OCI-LY7 (cell line): ENCODE data around the gene CCDC8. TPM values are rescaled to one million over a fixed set of nuclear protein-coding genes. Genes with fewer than 3 reads are reported as not detected.

Source experiments
- BruUV-seq: library from RNA; stranded (reverse); fragments of 400-500 nt; replicated peaks from 2 replicates; lab custom pipeline; 2021; lab: Mats Ljungman, UMichigan
- CTCF ChIA-PET: fragments of 300-600 bp; sonication (Branson Sonifier 250); formaldehyde crosslinking; loops from one replicate; lab custom pipeline; 2022; ENCODE audit warnings: antibody characterized with exemption; ENCODE audit not compliant: unreplicated experiment; lab: Charles Lee
- POLR2A ChIA-PET: fragments of 300-600 bp; sonication (Branson Sonifier 250); formaldehyde crosslinking; loops from one replicate; lab custom pipeline; 2022; ENCODE audit warnings: antibody characterized with exemption; lab: Charles Lee
- DNase-seq: peaks from one replicate; pipeline ENCODE4 v3.0.0-alpha.2; 2015; ENCODE audit warnings: low spot score
- H2AFZ ChIP-seq: fragments of 200-600 bp; sonication (generic), shearing (Covaris generic); 2 replicates; pipeline ENCODE4 v1.6.1; 2014; ENCODE audit warnings: mild to moderate bottlenecking, antibody characterized with exemption, low read length, moderate library complexity
- H3K27ac ChIP-seq: fragments of 200-600 bp; sonication (generic); 2 replicates; pipeline ENCODE4 v1.5.1; 2014; ENCODE audit warnings: mixed run types, low read depth, mild to moderate bottlenecking, moderate library complexity, low read length, inconsistent platforms; ENCODE audit not compliant: poor library complexity, severe bottlenecking
- H3K36me3 ChIP-seq: fragments of 200-600 bp; sonication (generic); 2 replicates; pipeline ENCODE4 v1.6.1; 2014; ENCODE audit warnings: mild to moderate bottlenecking, antibody characterized with exemption, low read length, moderate library complexity, mixed read lengths; ENCODE audit not compliant: insufficient read depth
- H3K4me1 ChIP-seq: fragments of 200-600 bp; sonication (generic); 2 replicates; pipeline ENCODE4 v1.5.1; 2014; ENCODE audit warnings: mild to moderate bottlenecking, low read length; ENCODE audit not compliant: insufficient read depth, poor library complexity, severe bottlenecking
- H3K4me2 ChIP-seq: fragments of 200-600 bp; sonication (generic); 2 replicates; pipeline ENCODE4 v1.6.1; 2014; ENCODE audit warnings: mild to moderate bottlenecking, low read length
- H3K4me3 ChIP-seq: fragments of 200-600 bp; sonication (generic); 2 replicates; pipeline ENCODE4 v1.5.1; 2014; ENCODE audit warnings: mild to moderate bottlenecking, low read depth, low read length; ENCODE audit not compliant: poor library complexity, severe bottlenecking
- H3K79me2 ChIP-seq: fragments of 200-600 bp; sonication (generic); 2 replicates; pipeline ENCODE4 v1.6.1; 2016; ENCODE audit warnings: low read depth, mild to moderate bottlenecking, low read length, moderate library complexity, mixed read lengths; ENCODE audit not compliant: insufficient read depth
- H3K9me2 ChIP-seq: fragments of 200-600 bp; sonication (generic); 2 replicates; pipeline ENCODE4 v1.6.1; 2016; ENCODE audit warnings: mild to moderate bottlenecking, low read length, mixed read lengths; ENCODE audit not compliant: insufficient read depth
- H3K9me3 ChIP-seq: fragments of 200-600 bp; sonication (generic); 2 replicates; pipeline ENCODE4 v1.6.1; 2014; ENCODE audit warnings: mild to moderate bottlenecking, mixed run types, low read length, mixed read lengths
- H4K20me1 ChIP-seq: fragments of 200-600 bp; sonication (generic); 2 replicates; pipeline ENCODE4 v1.6.1; 2014; ENCODE audit warnings: mild to moderate bottlenecking, antibody characterized with exemption, low read length, moderate library complexity, mixed read lengths; ENCODE audit not compliant: insufficient read depth
- EZH2phosphoT487 ChIP-seq: fragments of 200-600 bp; sonication (generic); IDR thresholded peaks from 2 replicates; pipeline ENCODE4 v1.6.1; 2018; ENCODE audit warnings: low read depth, borderline replicate concordance, mild to moderate bottlenecking, mixed run types, antibody characterized with exemption, low read length, moderate library complexity, mixed read lengths
- intact Hi-C: fragments of 100-400 bp; cut with micrococcal nuclease; formaldehyde crosslinking; loops from one replicate; pipeline ENCODE4 v1.10.0; 2022; ENCODE audit not compliant: unreplicated experiment
- total RNA-seq, 2 experiments: library from RNA; depleted of rRNA in 1 of 2; stranded (reverse); fragments of >200 nt in 1 of 2; shearing (Covaris generic) in 1 of 2; gene quantifications; 2 replicates each; pipeline ENCODE4 v1.2.3, GENCODE V29; 2014 to 2022
- TF ChIP-seq, protein P1 (sequence below): fragments of 200-600 bp; sonication (generic); conservative IDR thresholded peaks from 2 replicates; pipeline ENCODE4 v1.5.1; 2014; ENCODE audit warnings: mild to moderate bottlenecking, antibody characterized with exemption, low read length, moderate library complexity, mixed read lengths

Gene CCDC8
- total RNA-seq, 2 experiments from 2014 or later: 0.09 to 0.10 TPM

DNA sequence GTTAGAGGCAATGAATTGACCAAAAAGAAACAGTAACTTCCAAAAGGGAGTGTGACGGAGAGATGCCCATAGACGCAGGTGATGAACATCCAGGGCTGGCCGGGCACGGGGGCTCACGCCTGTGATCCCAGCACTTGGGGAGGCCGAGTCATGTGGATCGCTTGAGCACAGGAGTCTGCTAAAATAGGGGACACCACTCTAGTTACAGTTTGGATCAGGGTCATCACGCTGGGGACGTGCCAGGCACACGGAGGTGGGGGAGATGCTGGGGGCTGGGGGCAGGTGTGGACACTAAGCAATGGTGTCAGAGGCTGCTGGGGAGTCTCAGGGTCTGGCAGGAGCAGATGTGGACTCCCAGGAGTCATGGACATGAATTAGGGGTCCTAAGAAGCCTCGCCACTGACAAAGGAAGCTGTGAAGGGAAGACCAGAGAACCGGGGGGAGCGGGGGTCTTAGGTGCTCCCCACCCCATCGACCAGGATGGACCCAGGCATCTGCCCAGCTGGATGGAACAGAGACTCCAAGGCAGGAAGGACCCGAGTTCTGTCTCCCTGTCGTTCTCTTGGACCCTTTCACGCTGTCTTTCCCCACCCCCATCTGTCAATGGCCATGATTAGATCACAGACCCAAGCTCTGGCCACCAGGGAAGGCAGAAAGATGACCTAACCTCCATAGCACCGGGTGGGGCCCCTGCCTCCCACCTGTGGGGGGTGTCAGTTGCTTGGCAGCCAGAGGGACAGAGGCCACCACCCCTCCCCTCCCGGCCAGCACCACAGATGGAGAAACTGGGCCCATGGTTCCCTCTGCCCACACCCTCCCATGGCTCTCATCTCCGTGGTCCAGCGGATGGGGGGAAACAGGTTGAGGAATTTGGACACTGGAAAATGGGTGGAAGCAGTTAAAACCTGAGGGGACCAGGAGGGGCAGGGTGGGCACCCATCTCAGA, 19.6 kb downstream of the CCDC8 start:
- ChIA-PET POLR2A (no interaction called here), CTCF (no interaction called here)
- Histone ChIP-seq H3K4me3 (no peak overlapping the region), H2AFZ (no peak overlapping the region), H3K9me2 (no peaks in the 10 kb centered on the region), H3K4me1 (no peaks in the 10 kb centered on the region), H3K36me3 (peaks cover 45% of the 10 kb centered on the region), H3K9me3 (no peaks in the 10 kb centered on the region), H4K20me1 (no peaks in the 10 kb centered on the region), H3K79me2 (no peaks in the 10 kb centered on the region), H3K27ac (no peak overlapping the region), H3K4me2 (no peak overlapping the region)
- intact Hi-C loops: loop anchor here (2.0 kb wide), 2 partner anchors 47 to 113 kb away; partner anchors contain the start of gene PPP5C
- TF ChIP-seq EZH2phosphoT487: no peak
- TF ChIP-seq, protein P1, sequence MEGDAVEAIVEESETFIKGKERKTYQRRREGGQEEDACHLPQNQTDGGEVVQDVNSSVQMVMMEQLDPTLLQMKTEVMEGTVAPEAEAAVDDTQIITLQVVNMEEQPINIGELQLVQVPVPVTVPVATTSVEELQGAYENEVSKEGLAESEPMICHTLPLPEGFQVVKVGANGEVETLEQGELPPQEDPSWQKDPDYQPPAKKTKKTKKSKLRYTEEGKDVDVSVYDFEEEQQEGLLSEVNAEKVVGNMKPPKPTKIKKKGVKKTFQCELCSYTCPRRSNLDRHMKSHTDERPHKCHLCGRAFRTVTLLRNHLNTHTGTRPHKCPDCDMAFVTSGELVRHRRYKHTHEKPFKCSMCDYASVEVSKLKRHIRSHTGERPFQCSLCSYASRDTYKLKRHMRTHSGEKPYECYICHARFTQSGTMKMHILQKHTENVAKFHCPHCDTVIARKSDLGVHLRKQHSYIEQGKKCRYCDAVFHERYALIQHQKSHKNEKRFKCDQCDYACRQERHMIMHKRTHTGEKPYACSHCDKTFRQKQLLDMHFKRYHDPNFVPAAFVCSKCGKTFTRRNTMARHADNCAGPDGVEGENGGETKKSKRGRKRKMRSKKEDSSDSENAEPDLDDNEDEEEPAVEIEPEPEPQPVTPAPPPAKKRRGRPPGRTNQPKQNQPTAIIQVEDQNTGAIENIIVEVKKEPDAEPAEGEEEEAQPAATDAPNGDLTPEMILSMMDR: no peak
- BruUV-seq: no TSS peak
- DNase-seq: no peak

DNA sequence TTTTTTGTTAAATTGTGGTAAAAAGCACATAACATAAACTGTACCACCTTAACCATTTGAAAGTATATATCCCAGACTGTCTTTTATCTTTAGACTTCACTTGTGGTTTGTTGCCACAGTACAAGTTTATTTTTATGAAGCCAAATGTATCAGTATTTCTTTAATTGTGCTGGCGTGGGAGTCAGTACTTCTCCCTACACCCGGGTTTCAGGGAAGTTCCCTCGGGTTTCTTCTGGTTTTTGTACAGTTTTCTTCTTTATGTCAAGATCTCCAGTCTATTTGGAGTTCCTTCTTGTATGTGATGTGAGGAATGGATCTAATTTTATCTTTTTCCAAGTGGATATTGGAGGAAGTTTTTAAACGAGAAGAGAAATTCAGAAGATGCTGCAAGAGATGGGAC, 20.5 kb downstream of the CCDC8 start:
- ChIA-PET CTCF (no interaction called here), POLR2A (no interaction called here)
- Histone ChIP-seq H3K79me2 (no peaks in the 10 kb centered on the region), H3K9me2 (no peaks in the 10 kb centered on the region), H3K4me1 (no peaks in the 10 kb centered on the region), H2AFZ (no peak overlapping the region), H3K36me3 (peaks cover 54% of the 10 kb centered on the region), H3K4me3 (no peak overlapping the region), H3K27ac (no peak overlapping the region), H3K4me2 (no peak overlapping the region), H3K9me3 (no peaks in the 10 kb centered on the region), H4K20me1 (no peaks in the 10 kb centered on the region)
- no peak for TF ChIP-seq EZH2phosphoT487
- TF ChIP-seq, protein P1: no peak
- no peak for DNase-seq
- intact Hi-C loops: no loop called here
- no TSS peak for BruUV-seq

DNA sequence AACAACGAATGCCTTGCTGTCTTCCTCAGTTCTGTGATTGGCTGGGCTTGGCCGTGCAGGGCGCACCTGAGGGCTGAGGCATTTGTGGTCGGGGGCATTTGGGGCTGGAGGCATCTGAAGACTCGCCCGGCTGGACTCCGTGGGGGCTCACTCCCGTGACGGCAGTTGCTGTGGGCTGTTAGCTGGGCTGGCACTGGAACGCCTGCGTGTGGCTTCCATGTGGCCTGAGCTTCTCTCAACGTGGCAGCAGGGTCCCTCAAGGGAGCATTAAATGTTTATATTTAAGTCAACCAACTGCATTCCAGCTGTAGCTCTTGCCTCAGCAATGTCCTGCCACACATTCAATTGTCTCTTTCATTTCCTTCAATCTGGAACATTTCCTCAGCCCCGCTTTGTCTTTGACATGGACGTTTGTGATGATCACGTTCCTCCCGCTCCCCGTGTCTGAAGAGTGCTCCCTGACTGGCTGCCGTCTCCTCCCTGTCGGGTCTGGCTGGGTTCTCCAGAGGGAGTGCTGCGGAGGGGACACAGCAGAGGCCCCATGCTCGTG, 21.0 kb downstream of the CCDC8 start:
- Histone ChIP-seq H3K27ac (no peak overlapping the region), H3K4me2 (no peak overlapping the region), H3K4me3 (no peak overlapping the region), H3K36me3 (peaks cover 59% of the 10 kb centered on the region), H2AFZ (no peak overlapping the region), H3K9me3 (no peaks in the 10 kb centered on the region), H3K79me2 (no peaks in the 10 kb centered on the region), H4K20me1 (no peaks in the 10 kb centered on the region), H3K9me2 (no peaks in the 10 kb centered on the region), H3K4me1 (no peaks in the 10 kb centered on the region)
- no TSS peak for BruUV-seq
- TF ChIP-seq, protein P1: no peak
- TF ChIP-seq EZH2phosphoT487: no peak
- no peak for DNase-seq
- ChIA-PET POLR2A (no interaction called here), CTCF (no interaction called here)
- intact Hi-C loops: no loop called here
